Subcutaneous adipose tissue (tissue), 4 donors: ENCODE results near the gene C19orf73. TPM values are rescaled to one million over a fixed set of nuclear protein-coding genes. Genes with fewer than 3 reads are reported as not detected.

ENCODE experiments used
- CTCF ChIP-seq: fragments of 450-650 bp; IDR thresholded peaks from one replicate; pipeline ENCODE4 v1.5.1; 2016; ENCODE audit warnings: low read depth, mild to moderate bottlenecking, control low read depth, antibody characterized with exemption, moderate library complexity
- total RNA-seq, 4 donors: library from RNA; depleted of rRNA; stranded (reverse); fragments of >200 nt; gene quantifications; one replicate each; pipeline ENCODE4 v1.1.0, GENCODE V29; 2016

The C19orf73 gene
- total RNA-seq, 4 donors from 2014 or later = 1.1 to 6.5 (median 1.5) TPM; not detected in 1

GRCh38 chr19:49085868-49086232, 33.1 kb downstream of the C19orf73 start:
- TF ChIP-seq CTCF = no peak

GRCh38 chr19:49085020-49085867, 33.7 kb downstream of the C19orf73 start, which contains the start of gene SNRNP70:
TSS of gene SNRNP70 (plus strand) at chr19:49085451. CDS start at chr19:49086415, 964 bp downstream.
- no peak for TF ChIP-seq CTCF

- no peak for TF ChIP-seq CTCF
Measured at GRCh38 chr19:49084206-49085019, 34.5 kb downstream of the C19orf73 start.

GRCh38 chr19:49081273-49081672, 37.7 kb downstream of the C19orf73 start:
- no peak for TF ChIP-seq CTCF

- no peak for TF ChIP-seq CTCF
Measured at GRCh38 chr19:49080392-49080791, 38.6 kb downstream of the C19orf73 start.

- no peak for TF ChIP-seq CTCF
Measured at GRCh38 chr19:49073514-49074378, 45.2 kb downstream of the C19orf73 start.
